Measurements from ENCODE around the gene MARK2. TPM values are rescaled to one million over a fixed set of nuclear protein-coding genes. Genes with fewer than 3 reads are reported as not detected.

MARK2 gene
- total RNA-seq, 2 experiments from 2014 or later = 18.4 to 21.0 TPM

- no peaks in the 10 kb centered on the region for H3K9me3 ChIP-seq (ENCODE audit: control insufficient read depth in 1 of 2, insufficient read depth in 1 of 2, low read length in 2 of 2)
- Mint-ChIP-seq H3K4me1 (ENCODE audit: low read depth) (peaks cover 5% of the 10 kb centered on the region), H3K27ac (no peak overlapping the region), H3K9me3 (no peaks in the 10 kb centered on the region), H3K4me3 (no peak overlapping the region), H3K27me3 (no peaks in the 10 kb centered on the region), H3K36me3 (ENCODE audit: low read depth) (no peaks in the 10 kb centered on the region)
- ChIA-PET POLR2A (no interaction called here), CTCF (no interaction called here)
- DNase-seq = no peak
- H3K4me3 ChIP-seq (ENCODE audit: low read length) = no peak overlapping the region
- intact Hi-C loops (cut with DNase I, micrococcal nuclease) = no loop called here
- no peaks in the 10 kb centered on the region for H3K36me3 ChIP-seq (ENCODE audit: insufficient read depth, low read length)
- peaks cover 8% of the 10 kb centered on the region for H3K4me1 ChIP-seq (ENCODE audit: insufficient read depth, low read length)
- ATAC-seq (ENCODE audit: poor library complexity) = no peak
- H3K27me3 ChIP-seq (ENCODE audit: control insufficient read depth in 1 of 2, insufficient read depth in 2 of 2, low read length in 2 of 2) = no peaks in the 10 kb centered on the region
- H3K27ac ChIP-seq (ENCODE audit: low read depth in 1 of 2, low read length in 2 of 2) = no peak overlapping the region
- TF ChIP-seq, protein P1, sequence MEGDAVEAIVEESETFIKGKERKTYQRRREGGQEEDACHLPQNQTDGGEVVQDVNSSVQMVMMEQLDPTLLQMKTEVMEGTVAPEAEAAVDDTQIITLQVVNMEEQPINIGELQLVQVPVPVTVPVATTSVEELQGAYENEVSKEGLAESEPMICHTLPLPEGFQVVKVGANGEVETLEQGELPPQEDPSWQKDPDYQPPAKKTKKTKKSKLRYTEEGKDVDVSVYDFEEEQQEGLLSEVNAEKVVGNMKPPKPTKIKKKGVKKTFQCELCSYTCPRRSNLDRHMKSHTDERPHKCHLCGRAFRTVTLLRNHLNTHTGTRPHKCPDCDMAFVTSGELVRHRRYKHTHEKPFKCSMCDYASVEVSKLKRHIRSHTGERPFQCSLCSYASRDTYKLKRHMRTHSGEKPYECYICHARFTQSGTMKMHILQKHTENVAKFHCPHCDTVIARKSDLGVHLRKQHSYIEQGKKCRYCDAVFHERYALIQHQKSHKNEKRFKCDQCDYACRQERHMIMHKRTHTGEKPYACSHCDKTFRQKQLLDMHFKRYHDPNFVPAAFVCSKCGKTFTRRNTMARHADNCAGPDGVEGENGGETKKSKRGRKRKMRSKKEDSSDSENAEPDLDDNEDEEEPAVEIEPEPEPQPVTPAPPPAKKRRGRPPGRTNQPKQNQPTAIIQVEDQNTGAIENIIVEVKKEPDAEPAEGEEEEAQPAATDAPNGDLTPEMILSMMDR (IDR thresholded peaks at IDR 0.05) = no peak
Observed at GRCh38 chr11:63933459-63933858, 94.5 kb downstream of the MARK2 start.

GRCh38 chr11:63937713-63938478 is 99.0 kb downstream of the MARK2 start:
- H3K9me3 Mint-ChIP-seq = no peaks in the 10 kb centered on the region
- no peaks in the 10 kb centered on the region for H3K27me3 Mint-ChIP-seq
- peak overlapping the region; percentile 44 to 68 for H3K27ac ChIP-seq (ENCODE audit: low read depth in 1 of 2, low read length in 2 of 2)
- ChIA-PET POLR2A (interaction anchor here (1.5 kb wide), 1 partner anchor 100 kb away, joined by 12 read pairs; the partner anchor contains the start of gene MARK2), CTCF (interaction anchor here (1.5 to 2.1 kb wide), 2 partner anchors 8 to 17 kb away, joined by 4 to 7 read pairs; no protein-coding TSS in a partner anchor)
- peak overlapping the region; percentile 80 for H3K4me3 ChIP-seq (ENCODE audit: low read length)
- H3K9me3 ChIP-seq (ENCODE audit: control insufficient read depth in 1 of 2, insufficient read depth in 1 of 2, low read length in 2 of 2) = no peaks in the 10 kb centered on the region
- peaks cover 26% of the 10 kb centered on the region for H3K4me1 Mint-ChIP-seq (ENCODE audit: low read depth)
- intact Hi-C loops (cut with DNase I, micrococcal nuclease) = loop anchor here (2.0 to 5.0 kb wide), 4 partner anchors 23 to 256 kb away; partner anchors contain the start of genes COX8A (in 1 of the 2), MARK2 (in 1 of the 2) and RTN3 (in 1 of the 2)
- peaks cover 23% of the 10 kb centered on the region for H3K4me1 ChIP-seq (ENCODE audit: insufficient read depth, low read length)
- DNase-seq = peak in 2 of 14 experiments; percentile 31 to 53
- peak overlapping the region; percentile 45 for H3K27ac Mint-ChIP-seq
- TF ChIP-seq, protein P1 (IDR thresholded peaks at IDR 0.05) = no peak
- peak overlapping the region; percentile 88 for H3K4me3 Mint-ChIP-seq
- no peaks in the 10 kb centered on the region for H3K27me3 ChIP-seq (ENCODE audit: control insufficient read depth in 1 of 2, insufficient read depth in 2 of 2, low read length in 2 of 2)
- H3K36me3 ChIP-seq (ENCODE audit: insufficient read depth, low read length) = peaks cover 5% of the 10 kb centered on the region
- H3K36me3 Mint-ChIP-seq (ENCODE audit: low read depth) = no peaks in the 10 kb centered on the region
- ATAC-seq (ENCODE audit: poor library complexity) = peak; percentile 10

DNA sequence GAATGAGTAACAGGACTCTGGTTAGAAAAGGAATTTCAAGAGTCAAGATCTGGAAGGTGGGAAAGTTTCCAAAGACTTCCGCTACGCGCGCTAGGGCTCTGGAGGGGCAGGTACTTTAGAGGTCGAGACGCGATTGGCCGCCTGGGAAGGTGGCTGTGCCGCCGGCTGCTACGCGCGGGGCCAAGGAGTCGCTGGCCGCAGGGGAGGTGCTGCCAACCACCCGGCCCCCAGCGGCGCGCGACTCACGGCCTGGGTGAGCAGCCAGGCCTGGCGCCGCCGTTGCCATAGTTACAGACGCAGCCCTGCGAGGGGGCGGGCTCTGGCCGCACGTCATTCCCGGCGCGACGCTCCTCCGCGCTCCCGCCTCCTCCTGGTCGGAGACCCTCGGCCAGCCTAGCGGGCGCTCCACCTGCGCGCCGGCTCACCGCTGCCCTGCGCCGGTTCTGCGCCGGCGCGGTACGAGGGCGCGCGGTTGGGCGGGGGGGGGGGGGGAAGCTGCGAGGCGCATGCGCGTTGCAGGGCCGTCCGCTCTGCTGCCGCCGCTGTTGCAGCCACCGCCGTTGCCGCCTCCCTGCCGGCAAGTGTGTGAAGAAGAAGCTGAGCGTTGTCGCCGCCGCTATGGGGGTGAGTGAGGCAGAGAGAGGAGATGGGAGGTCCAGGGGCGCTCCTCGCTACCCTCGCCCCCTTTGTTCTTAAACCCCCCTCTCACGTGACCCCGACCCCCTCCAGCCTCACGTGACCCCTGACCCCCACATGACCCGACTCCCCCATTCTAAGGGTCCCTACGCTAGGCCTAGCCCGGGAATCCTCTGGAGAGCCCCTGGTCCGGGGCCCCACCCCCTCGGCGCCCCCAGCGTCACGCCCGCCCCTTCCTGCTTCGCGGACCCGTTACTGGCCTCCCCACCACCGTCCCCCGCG is 99.8 kb downstream of the MARK2 start, which contains the start of gene NAA40:
Gene NAA40 (plus strand): TSS at position 524 of the 918 bp plus-strand sequence. CDS start 95 bp downstream, at position 619.
- TF ChIP-seq, protein P1 (IDR thresholded peaks at IDR 0.05) = peak; percentile 6
- DNase-seq (peak; percentile 77 to 98 (median 87)), ATAC-seq (ENCODE audit: poor library complexity) (peak; percentile 85)
- H3K9me3 Mint-ChIP-seq = no peaks in the 10 kb centered on the region
- no peaks in the 10 kb centered on the region for H3K27me3 Mint-ChIP-seq
- peak within 1 kb of the TSS; percentile 44 to 68 for H3K27ac ChIP-seq (ENCODE audit: low read depth in 1 of 2, low read length in 2 of 2)
- intact Hi-C loops (cut with DNase I, micrococcal nuclease) = loop anchor here (2.0 to 5.0 kb wide), 4 partner anchors 24 to 256 kb away; partner anchors contain the start of genes COX8A (in 1 of the 2), MARK2 (in 1 of the 2) and RTN3 (in 1 of the 2)
- peaks cover 23% of the 10 kb centered on the region for H3K4me1 ChIP-seq (ENCODE audit: insufficient read depth, low read length)
- peak within 1 kb of the TSS; percentile 80 for H3K4me3 ChIP-seq (ENCODE audit: low read length)
- H3K27me3 ChIP-seq (ENCODE audit: control insufficient read depth in 1 of 2, insufficient read depth in 2 of 2, low read length in 2 of 2) = no peaks in the 10 kb centered on the region
- H3K36me3 Mint-ChIP-seq (ENCODE audit: low read depth) = no peaks in the 10 kb centered on the region
- H3K36me3 ChIP-seq (ENCODE audit: insufficient read depth, low read length) = peaks cover 5% of the 10 kb centered on the region
- peak within 1 kb of the TSS; percentile 45 for H3K27ac Mint-ChIP-seq
- peaks cover 26% of the 10 kb centered on the region for H3K4me1 Mint-ChIP-seq (ENCODE audit: low read depth)
- POLR2A ChIA-PET = interaction anchor here (1.5 kb wide), 1 partner anchor 101 kb away, joined by 12 read pairs; the partner anchor contains the start of gene MARK2
- CTCF ChIA-PET = no interaction called here
- peak within 1 kb of the TSS; percentile 88 for H3K4me3 Mint-ChIP-seq
- H3K9me3 ChIP-seq (ENCODE audit: control insufficient read depth in 1 of 2, insufficient read depth in 1 of 2, low read length in 2 of 2) = no peaks in the 10 kb centered on the region

Data from CD4-positive, alpha-beta T cell (primary cell).